NCI-H748 (cell line): Measurements from ENCODE around the gene GPR33.
"Not testable (repeated sequence)": the region's sequence is repeated elsewhere in the genome, so short reads cannot be mapped to it uniquely, and the experiment has no call there.

ENCODE experiments used
- DNase-seq: peaks from one replicate; lab custom pipeline; 2025; ENCODE audit not compliant: unreplicated experiment; lab: John Stamatoyannopoulos, UW

Gene GPR33

DNA sequence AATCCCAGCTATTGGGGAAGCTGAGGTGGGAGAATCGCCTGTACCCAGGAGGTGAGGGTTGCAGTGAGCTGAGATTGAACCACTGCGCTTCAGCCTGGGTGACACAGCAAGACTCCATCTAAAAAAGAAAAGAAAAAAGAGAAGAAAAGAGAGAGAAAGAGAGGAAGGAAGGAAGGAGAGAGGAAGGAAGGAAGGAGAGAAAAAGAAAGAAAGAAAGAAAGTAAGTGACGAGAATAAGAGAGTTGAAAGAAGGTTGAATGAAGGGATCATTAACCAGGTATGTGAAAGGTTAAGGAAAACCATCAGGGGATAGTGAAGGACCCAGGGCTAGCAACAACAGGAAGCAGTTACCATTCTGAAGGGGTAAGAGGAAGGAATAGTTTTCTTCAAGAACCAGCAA, 26.3 kb downstream of the GPR33 start:
- DNase-seq, result no peak

- DNase-seq, result peak; percentile 34
Measured at GRCh38 chr14:31457665-31458659, 29.9 kb downstream of the GPR33 start.

- peak; percentile 96 for DNase-seq
Measured at GRCh38 chr14:31456841-31457664, 30.8 kb downstream of the GPR33 start, which contains the start of gene DTD2. Gene DTD2 (minus strand): TSS chr14:31457506. CDS start chr14:31457393, 113 bp downstream.

DNA sequence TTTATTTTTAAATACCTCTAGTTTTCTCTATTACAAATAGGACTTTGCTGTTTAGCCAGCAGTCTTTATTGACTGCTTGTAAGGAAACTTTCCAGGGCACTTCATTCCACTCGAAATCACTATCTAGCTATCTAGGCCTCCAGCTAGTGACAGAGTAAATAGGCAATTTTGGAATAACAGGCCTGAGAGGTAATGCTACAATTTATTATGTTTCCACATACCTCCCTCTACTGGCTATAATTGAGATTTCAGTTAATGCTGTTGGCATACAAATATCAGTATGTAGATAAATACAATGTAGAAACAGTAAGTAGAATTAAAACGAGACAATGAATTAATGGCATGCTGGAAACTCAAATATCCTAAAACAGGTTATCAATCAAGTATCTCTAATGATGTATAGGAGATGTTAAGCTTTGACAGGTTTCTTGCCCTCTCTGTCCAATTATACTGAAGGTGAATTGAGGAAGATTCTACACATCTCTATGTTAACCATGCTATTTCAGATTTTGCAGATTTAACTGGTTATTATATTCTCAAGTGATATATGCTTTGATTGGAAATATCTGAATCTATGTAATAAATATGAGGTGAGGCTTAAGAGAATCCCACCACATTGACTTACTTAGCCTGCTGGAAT, 37.7 kb downstream of the GPR33 start:
- DNase-seq, result peak; percentile 50

DNA sequence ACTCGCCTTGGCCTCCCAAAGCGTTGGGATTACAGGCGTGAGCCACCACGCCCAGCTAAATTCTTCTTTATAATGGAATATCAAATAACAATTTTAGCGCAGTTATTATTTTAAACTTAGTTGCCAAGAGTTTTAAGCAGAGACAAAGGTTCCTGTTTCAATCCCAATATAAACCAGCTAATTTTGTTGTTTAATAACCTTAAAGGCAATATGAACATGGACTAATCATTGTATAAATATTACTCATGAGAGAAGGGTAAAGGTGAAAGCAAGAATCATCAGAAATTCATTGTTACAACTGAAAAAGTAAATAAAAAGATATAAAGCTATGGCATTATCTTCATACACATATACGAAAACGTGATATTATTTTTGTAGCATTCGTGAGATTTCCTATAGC, 38.7 kb downstream of the GPR33 start:
- DNase-seq, result no peak

DNA sequence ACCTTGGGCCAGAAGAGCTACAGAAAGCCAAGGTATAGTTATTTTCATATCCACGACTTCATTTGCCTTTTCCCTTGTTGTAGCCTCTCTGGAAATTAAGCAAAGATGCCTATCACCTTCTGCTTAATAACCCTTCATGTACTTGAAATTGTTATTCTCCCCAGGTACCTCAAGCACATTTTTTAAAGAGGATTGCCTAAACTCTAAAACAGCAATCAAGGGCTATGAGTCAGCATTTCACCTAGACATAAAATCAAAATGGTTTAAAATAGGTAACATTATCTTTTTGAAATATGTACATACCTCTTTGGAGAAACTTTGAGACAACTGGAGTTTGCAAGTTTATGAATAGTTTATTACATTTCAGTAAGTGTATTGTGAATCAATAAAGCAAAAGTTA, 42.1 kb downstream of the GPR33 start:
- DNase-seq, result no peak

GRCh38 chr14:31442284-31442683, 45.6 kb downstream of the GPR33 start:
- no peak for DNase-seq

DNA sequence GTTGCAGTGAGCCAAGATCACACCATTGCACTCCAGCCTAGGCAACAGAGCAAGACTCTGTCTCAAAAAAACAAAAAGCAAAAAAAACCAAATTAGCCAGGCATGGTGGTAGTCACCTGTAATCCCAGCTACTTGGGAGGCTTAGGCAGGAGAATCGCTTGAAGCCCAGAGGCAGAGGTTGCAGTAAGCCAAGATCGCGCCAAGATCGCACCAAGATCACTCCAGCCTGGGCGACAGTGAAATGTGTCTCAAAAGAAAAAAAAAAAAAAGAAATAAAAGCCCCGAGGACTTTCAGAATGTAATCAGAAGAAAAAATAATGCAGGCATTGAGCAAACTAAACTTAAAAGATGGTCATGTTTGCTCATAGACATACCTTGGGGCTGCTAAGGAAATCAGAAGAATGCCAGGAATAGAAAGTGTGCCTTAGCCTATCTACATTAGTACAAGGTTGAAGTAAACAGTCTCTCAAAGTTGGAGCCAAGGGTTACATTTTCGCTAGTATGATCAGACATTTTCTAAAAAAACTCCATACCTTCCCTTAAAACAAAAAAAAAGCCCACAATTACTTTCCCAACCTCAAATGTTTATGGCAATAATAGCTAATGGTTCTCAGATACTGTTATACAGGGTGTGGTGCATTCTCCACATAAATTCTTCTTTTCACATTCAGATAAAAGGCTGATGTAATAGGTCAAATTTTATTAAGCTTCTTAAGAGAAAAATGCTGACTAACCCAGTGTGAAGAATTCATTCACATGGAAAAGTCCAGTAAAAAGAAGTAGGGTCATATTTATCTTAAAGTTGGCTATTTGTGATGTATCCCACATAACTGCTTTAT, 46.3 kb downstream of the GPR33 start:
- DNase-seq, result no peak

DNA sequence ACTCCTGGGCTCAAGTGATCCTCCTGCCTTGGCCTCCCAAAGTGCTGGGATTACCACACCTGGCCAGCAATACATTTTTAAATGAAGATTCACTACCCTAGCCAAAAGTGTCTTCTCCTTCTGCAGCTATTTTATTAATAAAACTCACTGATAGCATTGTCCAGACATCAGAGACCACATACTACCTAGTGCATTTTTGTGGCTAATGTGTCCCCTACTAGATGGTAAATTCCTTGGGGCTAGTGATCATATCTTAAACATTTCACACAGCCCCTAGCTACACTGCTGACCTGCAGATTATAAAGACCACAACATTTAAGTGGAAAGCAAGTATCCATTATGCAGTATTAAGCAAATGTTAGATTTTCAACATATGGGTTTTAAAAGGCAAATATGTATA, 47.6 kb downstream of the GPR33 start:
- DNase-seq, result no peak

DNA sequence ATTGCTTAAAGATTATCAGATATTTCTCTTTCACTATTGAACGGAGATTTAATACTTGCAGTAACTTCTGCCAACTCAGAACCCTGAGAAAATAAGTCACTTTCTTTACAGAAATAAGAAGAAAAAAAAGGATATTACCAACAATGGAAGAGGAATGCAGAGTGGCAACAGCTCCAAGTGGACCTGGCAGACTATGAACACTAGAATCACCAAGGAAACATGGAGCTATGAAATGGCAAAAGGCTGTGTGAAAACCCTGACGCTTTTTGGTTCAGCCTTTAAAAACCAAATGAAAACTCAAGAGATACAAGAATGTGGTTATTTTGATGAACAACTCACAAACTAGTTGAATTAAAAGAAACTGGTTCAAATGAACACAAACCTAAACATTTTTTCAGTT, 48.3 kb downstream of the GPR33 start:
- DNase-seq, result no peak

DNA sequence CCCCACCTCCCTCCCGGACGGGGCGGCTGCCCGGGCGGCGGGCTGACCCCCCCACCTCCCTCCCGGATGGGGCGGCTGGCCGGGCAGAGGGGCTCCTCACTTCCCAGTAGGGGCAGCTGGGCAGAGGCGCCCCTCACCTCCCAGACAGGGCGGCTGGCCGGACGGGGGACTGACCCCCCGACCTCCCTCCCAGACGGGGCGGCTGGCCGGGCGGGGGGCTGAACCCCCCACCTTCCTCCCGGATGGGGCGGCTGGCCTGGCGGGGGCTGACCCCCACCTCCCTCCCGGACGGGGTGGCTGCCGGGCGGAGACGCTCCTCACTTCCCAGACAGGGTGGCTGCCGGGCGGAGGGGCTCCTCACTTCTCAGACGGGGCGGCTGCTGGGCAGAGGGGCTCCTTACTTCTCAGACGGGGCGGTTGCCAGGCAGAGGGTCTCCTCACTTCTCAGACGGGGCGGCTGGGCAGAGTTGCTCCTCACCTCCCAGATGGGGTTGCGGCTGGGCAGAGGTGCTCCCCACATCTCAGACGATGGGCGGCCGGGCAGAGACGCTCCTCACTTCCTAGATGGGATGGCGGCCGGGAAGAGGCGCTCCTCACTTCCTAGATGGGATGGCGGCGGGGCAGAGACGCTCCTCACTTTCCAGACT, 50.7 kb downstream of the GPR33 start:
- DNase-seq, result not testable (repeated sequence)

GRCh38 chr14:31435276-31435675, 52.6 kb downstream of the GPR33 start:
- DNase-seq, result no peak
